ENCODE measurements around the gene GMNN.

DNA sequence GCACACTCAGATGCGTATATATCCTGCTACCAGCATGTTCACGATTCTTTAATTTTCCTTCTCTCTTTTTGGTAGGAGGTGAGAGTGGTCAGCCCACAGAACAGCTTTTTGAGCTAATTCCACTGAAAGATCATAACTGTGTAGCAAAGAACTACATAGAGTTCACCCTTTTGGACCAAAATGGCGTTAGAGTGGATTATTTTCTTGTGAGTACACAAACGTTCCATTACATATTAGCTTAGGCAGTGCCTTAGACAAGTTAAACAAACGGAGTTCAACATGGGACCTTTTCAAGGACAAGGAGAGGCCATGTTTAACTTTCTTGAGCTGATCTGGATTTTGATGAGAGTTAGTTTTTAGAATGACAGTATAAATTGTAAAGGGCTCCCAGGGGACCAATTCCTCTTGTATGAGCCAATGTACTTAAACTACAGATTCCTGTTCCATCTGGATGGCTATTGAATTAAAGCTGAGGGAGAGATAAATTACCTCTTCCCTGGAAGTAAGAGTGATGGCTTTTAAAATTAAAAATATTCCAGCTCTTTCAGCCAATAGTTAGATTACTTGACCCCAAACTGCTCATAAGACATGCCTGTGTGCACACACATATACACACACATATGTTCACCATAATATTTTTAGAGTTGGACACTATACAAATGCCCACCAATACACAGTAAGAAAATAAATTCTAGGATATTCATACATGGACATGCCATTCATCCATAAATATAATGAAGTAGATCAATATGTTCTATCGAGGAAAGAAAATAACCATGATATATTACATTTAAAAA, 49.6 kb downstream of the GMNN start:
- TF ChIP-seq, protein P1, sequence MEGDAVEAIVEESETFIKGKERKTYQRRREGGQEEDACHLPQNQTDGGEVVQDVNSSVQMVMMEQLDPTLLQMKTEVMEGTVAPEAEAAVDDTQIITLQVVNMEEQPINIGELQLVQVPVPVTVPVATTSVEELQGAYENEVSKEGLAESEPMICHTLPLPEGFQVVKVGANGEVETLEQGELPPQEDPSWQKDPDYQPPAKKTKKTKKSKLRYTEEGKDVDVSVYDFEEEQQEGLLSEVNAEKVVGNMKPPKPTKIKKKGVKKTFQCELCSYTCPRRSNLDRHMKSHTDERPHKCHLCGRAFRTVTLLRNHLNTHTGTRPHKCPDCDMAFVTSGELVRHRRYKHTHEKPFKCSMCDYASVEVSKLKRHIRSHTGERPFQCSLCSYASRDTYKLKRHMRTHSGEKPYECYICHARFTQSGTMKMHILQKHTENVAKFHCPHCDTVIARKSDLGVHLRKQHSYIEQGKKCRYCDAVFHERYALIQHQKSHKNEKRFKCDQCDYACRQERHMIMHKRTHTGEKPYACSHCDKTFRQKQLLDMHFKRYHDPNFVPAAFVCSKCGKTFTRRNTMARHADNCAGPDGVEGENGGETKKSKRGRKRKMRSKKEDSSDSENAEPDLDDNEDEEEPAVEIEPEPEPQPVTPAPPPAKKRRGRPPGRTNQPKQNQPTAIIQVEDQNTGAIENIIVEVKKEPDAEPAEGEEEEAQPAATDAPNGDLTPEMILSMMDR (optimal IDR thresholded peaks at IDR 0.05 in 1 of 3, IDR thresholded peaks at IDR 0.05 in 1 of 3, conservative IDR thresholded peaks at IDR 0.05 in 1 of 3; ENCODE audit: extremely low read depth in 1 of 3, insufficient read depth in 2 of 3, low read length in 3 of 3) = no peak
- TF ChIP-seq EZH2 (IDR thresholded peaks at IDR 0.05; ENCODE audit: low read length) = no peak

Measured in keratinocyte (primary cell).